ENCODE measurements around the gene AKR1B1. TPM values are rescaled to one million over a fixed set of nuclear protein-coding genes. Genes with fewer than 3 reads are reported as not detected.

AKR1B1 gene
- total and polyA plus RNA-seq, 2 experiments from 2014 or later = 48.9 to 158 TPM

GRCh38 chr7:134469622-134470021, 10.7 kb upstream of the AKR1B1 start:
- Histone ChIP-seq H3K4me3 (no peak overlapping the region), H3K9me3 (ENCODE audit: low read depth) (no peaks in the 10 kb centered on the region), H3K27me3 (no peaks in the 10 kb centered on the region), H3K4me1 (ENCODE audit: low read depth) (no peaks in the 10 kb centered on the region), H3K27ac (no peak overlapping the region), H3K36me3 (no peaks in the 10 kb centered on the region)
- DNase-seq (ENCODE audit: low read depth in 1 of 2, low spot score in 1 of 2) = no peak
- no peak for TF ChIP-seq CTCF (IDR thresholded peaks at IDR 0.05; ENCODE audit: low read depth, low read length)

- Histone ChIP-seq H3K27ac (no peak overlapping the region), H3K9me3 (ENCODE audit: low read depth) (no peaks in the 10 kb centered on the region), H3K27me3 (no peaks in the 10 kb centered on the region), H3K4me1 (ENCODE audit: low read depth) (no peaks in the 10 kb centered on the region), H3K36me3 (no peaks in the 10 kb centered on the region), H3K4me3 (no peak overlapping the region)
- no peak for TF ChIP-seq CTCF (IDR thresholded peaks at IDR 0.05; ENCODE audit: low read depth, low read length)
- no peak for DNase-seq (ENCODE audit: low read depth in 1 of 2, low spot score in 1 of 2)
Observed at GRCh38 chr7:134468475-134468874, 9.6 kb upstream of the AKR1B1 start.

GRCh38 chr7:134468054-134468453, 9.2 kb upstream of the AKR1B1 start:
- H3K27me3 ChIP-seq = no peaks in the 10 kb centered on the region
- no peak for TF ChIP-seq CTCF (IDR thresholded peaks at IDR 0.05; ENCODE audit: low read depth, low read length)
- H3K36me3 ChIP-seq = no peaks in the 10 kb centered on the region
- no peak overlapping the region for H3K4me3 ChIP-seq
- H3K27ac ChIP-seq = no peak overlapping the region
- DNase-seq (ENCODE audit: low read depth in 1 of 2, low spot score in 1 of 2) = no peak
- no peaks in the 10 kb centered on the region for H3K4me1 ChIP-seq (ENCODE audit: low read depth)
- H3K9me3 ChIP-seq (ENCODE audit: low read depth) = no peaks in the 10 kb centered on the region

- H3K4me3 ChIP-seq = no peak overlapping the region
- DNase-seq (ENCODE audit: low read depth in 1 of 2, low spot score in 1 of 2) = no peak
- no peak for TF ChIP-seq CTCF (IDR thresholded peaks at IDR 0.05; ENCODE audit: low read depth, low read length)
- no peak overlapping the region for H3K27ac ChIP-seq
- H3K36me3 ChIP-seq = no peaks in the 10 kb centered on the region
- no peaks in the 10 kb centered on the region for H3K9me3 ChIP-seq (ENCODE audit: low read depth)
- no peaks in the 10 kb centered on the region for H3K4me1 ChIP-seq (ENCODE audit: low read depth)
- no peaks in the 10 kb centered on the region for H3K27me3 ChIP-seq
Observed at GRCh38 chr7:134465491-134465890, 6.6 kb upstream of the AKR1B1 start.

- no peaks in the 10 kb centered on the region for H3K36me3 ChIP-seq
- TF ChIP-seq CTCF (IDR thresholded peaks at IDR 0.05; ENCODE audit: low read depth, low read length) = no peak
Observed at GRCh38 chr7:134464496-134464895, 5.6 kb upstream of the AKR1B1 start.

GRCh38 chr7:134463751-134464150, 4.9 kb upstream of the AKR1B1 start:
- TF ChIP-seq CTCF (IDR thresholded peaks at IDR 0.05; ENCODE audit: low read depth, low read length) = no peak
- Histone ChIP-seq H3K27me3 (no peaks in the 10 kb centered on the region), H3K4me3 (no peak overlapping the region), H3K36me3 (no peaks in the 10 kb centered on the region), H3K4me1 (ENCODE audit: low read depth) (no peaks in the 10 kb centered on the region), H3K9me3 (ENCODE audit: low read depth) (no peaks in the 10 kb centered on the region), H3K27ac (no peak overlapping the region)
- no peak for DNase-seq (ENCODE audit: low read depth in 1 of 2, low spot score in 1 of 2)

More at GRCh38 chr7:134464496-134464895, 5.6 kb upstream of the AKR1B1 start:
- no peaks in the 10 kb centered on the region for H3K27me3 ChIP-seq
- H3K27ac ChIP-seq = no peak overlapping the region
- H3K4me3 ChIP-seq = no peak overlapping the region
- H3K4me1 ChIP-seq (ENCODE audit: low read depth) = no peaks in the 10 kb centered on the region
- DNase-seq (ENCODE audit: low read depth in 1 of 2, low spot score in 1 of 2) = no peak
- no peaks in the 10 kb centered on the region for H3K9me3 ChIP-seq (ENCODE audit: low read depth)

All from cardiac muscle cell (in vitro differentiated cells and primary cell).